Measurements from ENCODE around the gene SHPK. TPM values are rescaled to one million over a fixed set of nuclear protein-coding genes. Genes with fewer than 3 reads are reported as not detected.

The SHPK gene
- total RNA-seq, 1 donor from 2014 or later, result 9.0 TPM

DNA sequence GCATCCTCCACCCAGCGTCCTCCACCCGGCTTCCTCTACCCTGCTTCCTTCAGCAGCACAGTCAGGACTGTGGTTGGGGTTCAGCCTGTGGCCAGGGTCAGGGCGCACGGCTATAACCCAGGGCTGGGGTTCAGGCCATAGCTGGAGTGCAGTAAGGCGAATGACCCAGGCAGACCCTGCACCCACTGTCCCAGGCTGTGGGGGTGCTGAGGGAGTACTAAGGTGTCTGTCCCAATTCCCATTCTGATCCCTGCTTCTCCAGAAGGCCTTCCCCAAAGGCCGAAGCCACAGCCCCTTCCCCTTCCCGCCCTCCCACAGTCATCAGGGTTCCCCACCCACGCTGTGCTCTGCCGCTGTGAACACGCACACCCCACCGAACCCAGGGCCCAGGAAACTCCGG is 45.0 kb upstream of the SHPK start:
- H3K4me3 ChIP-seq (ENCODE audit: low read depth, low read length), result no peak overlapping the region
- no peak for TF ChIP-seq CTCF (IDR thresholded peaks at IDR 0.05; ENCODE audit: insufficient read depth, low read length, severe bottlenecking)
- H3K27me3 ChIP-seq (ENCODE audit: control insufficient read depth, insufficient read depth, low read length), result peaks cover 3% of the 10 kb centered on the region
- no peak for DNase-seq (ENCODE audit: low read depth)
- FAIRE-seq, result no peak
- no peaks in the 10 kb centered on the region for H3K36me3 ChIP-seq (ENCODE audit: control insufficient read depth, insufficient read depth, low read length)

- H3K36me3 ChIP-seq (ENCODE audit: control insufficient read depth, insufficient read depth, low read length), result no peaks in the 10 kb centered on the region
- TF ChIP-seq CTCF (IDR thresholded peaks at IDR 0.05; ENCODE audit: insufficient read depth, low read length, severe bottlenecking), result no peak
- FAIRE-seq, result no peak
- no peak for DNase-seq (ENCODE audit: low read depth)
- no peaks in the 10 kb centered on the region for H3K27me3 ChIP-seq (ENCODE audit: control insufficient read depth, insufficient read depth, low read length)
- no peak overlapping the region for H3K4me3 ChIP-seq (ENCODE audit: low read depth, low read length)
Measured at GRCh38 chr17:3679531-3680126, 43.6 kb upstream of the SHPK start.

DNA sequence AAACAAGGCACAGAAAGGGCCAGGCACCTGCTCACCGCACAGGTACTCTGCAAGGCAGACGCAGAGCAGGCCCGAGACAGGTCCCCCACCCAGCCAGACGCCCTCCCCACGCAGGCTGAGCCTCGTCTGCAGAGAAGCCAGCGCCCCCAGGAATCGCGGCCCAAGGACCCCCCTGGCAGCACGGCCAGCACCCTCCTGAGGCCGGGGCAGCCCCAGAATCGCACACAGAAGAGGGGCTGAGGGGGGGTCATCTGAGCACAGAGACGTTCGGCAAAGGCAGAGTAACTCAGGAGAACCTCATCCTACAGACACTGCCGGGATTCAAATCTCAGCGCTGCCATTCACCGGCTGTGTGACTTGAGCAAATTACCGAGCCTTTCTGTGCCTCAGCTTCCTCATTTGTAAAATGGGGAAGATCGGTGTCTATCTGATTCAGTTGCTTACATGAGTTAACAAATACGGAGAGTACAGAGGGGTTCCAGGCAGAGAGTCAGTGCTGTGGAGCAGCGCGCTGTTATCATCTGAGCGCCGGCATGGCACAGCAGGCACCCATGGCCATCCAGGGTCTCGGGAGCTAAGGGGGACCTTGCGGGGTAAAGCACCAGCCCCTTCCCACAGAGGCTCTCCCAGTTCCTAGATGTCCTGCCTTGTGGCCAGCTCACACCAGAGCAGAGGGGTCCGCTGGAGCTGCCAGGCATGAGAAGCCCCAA is 42.9 kb upstream of the SHPK start:
- Histone ChIP-seq H3K4me3 (ENCODE audit: low read depth, low read length) (no peak overlapping the region), H3K27me3 (ENCODE audit: control insufficient read depth, insufficient read depth, low read length) (no peaks in the 10 kb centered on the region), H3K36me3 (ENCODE audit: control insufficient read depth, insufficient read depth, low read length) (no peaks in the 10 kb centered on the region)
- FAIRE-seq, result no peak
- no peak for DNase-seq (ENCODE audit: low read depth)
- no peak for TF ChIP-seq CTCF (IDR thresholded peaks at IDR 0.05; ENCODE audit: insufficient read depth, low read length, severe bottlenecking)

- FAIRE-seq (no peak), DNase-seq (ENCODE audit: low read depth) (no peak)
- Histone ChIP-seq H3K36me3 (ENCODE audit: control insufficient read depth, insufficient read depth, low read length) (no peaks in the 10 kb centered on the region), H3K27me3 (ENCODE audit: control insufficient read depth, insufficient read depth, low read length) (no peaks in the 10 kb centered on the region), H3K4me3 (ENCODE audit: low read depth, low read length) (no peak overlapping the region)
- TF ChIP-seq CTCF (IDR thresholded peaks at IDR 0.05; ENCODE audit: insufficient read depth, low read length, severe bottlenecking), result no peak
Measured at GRCh38 chr17:3678095-3678820, 42.2 kb upstream of the SHPK start.

- no peak for TF ChIP-seq CTCF (IDR thresholded peaks at IDR 0.05; ENCODE audit: insufficient read depth, low read length, severe bottlenecking)
- FAIRE-seq, result no peak
- DNase-seq (ENCODE audit: low read depth), result no peak
- H3K4me3 ChIP-seq (ENCODE audit: low read depth, low read length), result no peak overlapping the region
- no peaks in the 10 kb centered on the region for H3K36me3 ChIP-seq (ENCODE audit: control insufficient read depth, insufficient read depth, low read length)
- no peaks in the 10 kb centered on the region for H3K27me3 ChIP-seq (ENCODE audit: control insufficient read depth, insufficient read depth, low read length)
Measured at GRCh38 chr17:3675886-3676285, 39.8 kb upstream of the SHPK start.
